ENCODE results near the gene KIF3A. TPM values are rescaled to one million over a fixed set of nuclear protein-coding genes. Genes with fewer than 3 reads are reported as not detected.

The KIF3A gene
- total and polyA plus RNA-seq, 2 experiments from 2014 or later = 11.2 to 19.7 TPM

DNA sequence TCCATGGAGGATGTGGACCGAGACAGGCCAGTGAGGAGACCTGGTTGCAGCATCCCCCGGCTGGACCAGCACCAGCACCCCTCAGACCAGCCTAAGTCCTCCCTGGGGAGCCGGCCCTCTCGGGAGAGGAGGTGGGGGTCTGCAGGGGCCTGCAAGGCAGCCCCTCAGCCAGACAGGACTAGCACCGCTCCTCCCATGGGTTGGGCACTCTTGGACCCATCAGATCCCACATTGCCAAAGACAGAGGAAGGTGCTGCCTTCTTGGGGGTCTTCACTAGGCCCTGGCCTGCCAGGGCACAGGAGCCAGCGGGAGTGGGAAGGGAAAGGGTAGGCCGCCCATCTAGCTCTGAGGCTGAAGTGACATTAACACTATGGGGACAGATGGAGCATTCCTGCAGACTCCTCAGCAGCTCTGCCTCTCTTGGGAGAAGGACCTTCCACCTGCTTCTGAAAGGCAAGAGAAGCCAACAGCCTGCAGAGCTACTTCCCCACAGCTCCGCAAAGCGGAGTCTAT, 72.6 kb downstream of the KIF3A start:
- DNase-seq (ENCODE audit: low spot score) = no peak
- no peak for ATAC-seq
- Histone ChIP-seq H3K27me3 (ENCODE audit: insufficient read depth) (no peaks in the 10 kb centered on the region), H3K4me2 (no peak overlapping the region), H3K79me2 (replicated peaks; ENCODE audit: insufficient read depth) (no peaks in the 10 kb centered on the region), H3F3A (replicated peaks; ENCODE audit: low read depth) (no peaks in the 10 kb centered on the region), H4K20me1 (replicated peaks; ENCODE audit: insufficient read depth) (no peaks in the 10 kb centered on the region), H2AFZ (no peak overlapping the region), H3K4me3 (no peak overlapping the region), H3K27ac (ENCODE audit: low read depth) (no peak overlapping the region), H3K4me1 (ENCODE audit: insufficient read depth) (no peaks in the 10 kb centered on the region), H3K9me2 (ENCODE audit: insufficient read depth) (no peaks in the 10 kb centered on the region), H3K36me3 (ENCODE audit: insufficient read depth) (no peaks in the 10 kb centered on the region)
- H3K27ac Mint-ChIP-seq = no peak overlapping the region
- peaks cover 23% of the 10 kb centered on the region for H3K27me3 Mint-ChIP-seq (ENCODE audit: insufficient read depth, low read depth, poor library complexity)
- H3K4me1 Mint-ChIP-seq = peaks cover 14% of the 10 kb centered on the region
- H3K36me3 Mint-ChIP-seq (ENCODE audit: low read depth) = no peaks in the 10 kb centered on the region
- no peaks in the 10 kb centered on the region for H3K9me3 Mint-ChIP-seq
- no peak overlapping the region for H3K4me3 Mint-ChIP-seq
- TF ChIP-seq, protein P1, sequence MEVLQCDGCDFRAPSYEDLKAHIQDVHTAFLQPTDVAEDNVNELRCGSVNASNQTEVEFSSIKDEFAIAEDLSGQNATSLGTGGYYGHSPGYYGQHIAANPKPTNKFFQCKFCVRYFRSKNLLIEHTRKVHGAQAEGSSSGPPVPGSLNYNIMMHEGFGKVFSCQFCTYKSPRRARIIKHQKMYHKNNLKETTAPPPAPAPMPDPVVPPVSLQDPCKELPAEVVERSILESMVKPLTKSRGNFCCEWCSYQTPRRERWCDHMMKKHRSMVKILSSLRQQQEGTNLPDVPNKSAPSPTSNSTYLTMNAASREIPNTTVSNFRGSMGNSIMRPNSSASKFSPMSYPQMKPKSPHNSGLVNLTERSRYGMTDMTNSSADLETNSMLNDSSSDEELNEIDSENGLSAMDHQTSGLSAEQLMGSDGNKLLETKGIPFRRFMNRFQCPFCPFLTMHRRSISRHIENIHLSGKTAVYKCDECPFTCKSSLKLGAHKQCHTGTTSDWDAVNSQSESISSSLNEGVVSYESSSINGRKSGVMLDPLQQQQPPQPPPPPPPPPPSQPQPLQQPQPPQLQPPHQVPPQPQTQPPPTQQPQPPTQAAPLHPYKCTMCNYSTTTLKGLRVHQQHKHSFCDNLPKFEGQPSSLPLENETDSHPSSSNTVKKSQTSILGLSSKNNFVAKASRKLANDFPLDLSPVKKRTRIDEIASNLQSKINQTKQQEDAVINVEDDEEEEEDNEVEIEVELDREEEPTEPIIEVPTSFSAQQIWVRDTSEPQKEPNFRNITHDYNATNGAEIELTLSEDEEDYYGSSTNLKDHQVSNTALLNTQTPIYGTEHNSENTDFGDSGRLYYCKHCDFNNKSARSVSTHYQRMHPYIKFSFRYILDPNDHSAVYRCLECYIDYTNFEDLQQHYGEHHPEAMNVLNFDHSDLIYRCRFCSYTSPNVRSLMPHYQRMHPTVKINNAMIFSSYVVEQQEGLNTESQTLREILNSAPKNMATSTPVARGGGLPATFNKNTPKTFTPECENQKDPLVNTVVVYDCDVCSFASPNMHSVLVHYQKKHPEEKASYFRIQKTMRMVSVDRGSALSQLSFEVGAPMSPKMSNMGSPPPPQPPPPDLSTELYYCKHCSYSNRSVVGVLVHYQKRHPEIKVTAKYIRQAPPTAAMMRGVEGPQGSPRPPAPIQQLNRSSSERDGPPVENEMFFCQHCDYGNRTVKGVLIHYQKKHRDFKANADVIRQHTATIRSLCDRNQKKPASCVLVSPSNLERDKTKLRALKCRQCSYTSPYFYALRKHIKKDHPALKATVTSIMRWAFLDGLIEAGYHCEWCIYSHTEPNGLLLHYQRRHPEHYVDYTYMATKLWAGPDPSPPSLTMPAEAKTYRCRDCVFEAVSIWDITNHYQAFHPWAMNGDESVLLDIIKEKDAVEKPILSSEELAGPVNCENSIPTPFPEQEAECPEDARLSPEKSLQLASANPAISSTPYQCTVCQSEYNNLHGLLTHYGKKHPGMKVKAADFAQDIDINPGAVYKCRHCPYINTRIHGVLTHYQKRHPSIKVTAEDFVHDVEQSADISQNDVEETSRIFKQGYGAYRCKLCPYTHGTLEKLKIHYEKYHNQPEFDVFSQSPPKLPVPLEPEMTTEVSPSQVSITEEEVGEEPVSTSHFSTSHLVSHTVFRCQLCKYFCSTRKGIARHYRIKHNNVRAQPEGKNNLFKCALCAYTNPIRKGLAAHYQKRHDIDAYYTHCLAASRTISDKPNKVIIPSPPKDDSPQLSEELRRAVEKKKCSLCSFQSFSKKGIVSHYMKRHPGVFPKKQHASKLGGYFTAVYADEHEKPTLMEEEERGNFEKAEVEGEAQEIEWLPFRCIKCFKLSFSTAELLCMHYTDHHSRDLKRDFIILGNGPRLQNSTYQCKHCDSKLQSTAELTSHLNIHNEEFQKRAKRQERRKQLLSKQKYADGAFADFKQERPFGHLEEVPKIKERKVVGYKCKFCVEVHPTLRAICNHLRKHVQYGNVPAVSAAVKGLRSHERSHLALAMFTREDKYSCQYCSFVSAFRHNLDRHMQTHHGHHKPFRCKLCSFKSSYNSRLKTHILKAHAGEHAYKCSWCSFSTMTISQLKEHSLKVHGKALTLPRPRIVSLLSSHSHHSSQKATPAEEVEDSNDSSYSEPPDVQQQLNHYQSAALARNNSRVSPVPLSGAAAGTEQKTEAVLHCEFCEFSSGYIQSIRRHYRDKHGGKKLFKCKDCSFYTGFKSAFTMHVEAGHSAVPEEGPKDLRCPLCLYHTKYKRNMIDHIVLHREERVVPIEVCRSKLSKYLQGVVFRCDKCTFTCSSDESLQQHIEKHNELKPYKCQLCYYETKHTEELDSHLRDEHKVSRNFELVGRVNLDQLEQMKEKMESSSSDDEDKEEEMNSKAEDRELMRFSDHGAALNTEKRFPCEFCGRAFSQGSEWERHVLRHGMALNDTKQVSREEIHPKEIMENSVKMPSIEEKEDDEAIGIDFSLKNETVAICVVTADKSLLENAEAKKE (CRISPR knock-in tag; IDR thresholded peaks at IDR 0.05) = no peak
- TF ChIP-seq ZNF331 (CRISPR knock-in tag; IDR thresholded peaks at IDR 0.05; ENCODE audit: low read depth) (no peak), JUNB (IDR thresholded peaks at IDR 0.05; ENCODE audit: unreplicated experiment) (no peak), EZH2 (IDR thresholded peaks at IDR 0.05; ENCODE audit: low read depth, unreplicated experiment) (no peak)
